22Rv1 (cell line): ENCODE measurements around the gene TCF7L1.

Experiments used
- ZFX ChIP-seq: fragments of 450-650 bp; IDR thresholded peaks from 2 replicates; pipeline ENCODE4 v1.6.1; 2017; ENCODE audit warnings: antibody characterized with exemption, borderline replicate concordance
- TF ChIP-seq, protein P1 (sequence below): fragments of 450-650 bp; IDR thresholded peaks from 2 replicates; pipeline ENCODE4 v1.5.1; 2017; ENCODE audit warnings: mild to moderate bottlenecking

GRCh38 chr2:85171916-85172315 is 38.7 kb downstream of the TCF7L1 start:
- TF ChIP-seq, protein P1, sequence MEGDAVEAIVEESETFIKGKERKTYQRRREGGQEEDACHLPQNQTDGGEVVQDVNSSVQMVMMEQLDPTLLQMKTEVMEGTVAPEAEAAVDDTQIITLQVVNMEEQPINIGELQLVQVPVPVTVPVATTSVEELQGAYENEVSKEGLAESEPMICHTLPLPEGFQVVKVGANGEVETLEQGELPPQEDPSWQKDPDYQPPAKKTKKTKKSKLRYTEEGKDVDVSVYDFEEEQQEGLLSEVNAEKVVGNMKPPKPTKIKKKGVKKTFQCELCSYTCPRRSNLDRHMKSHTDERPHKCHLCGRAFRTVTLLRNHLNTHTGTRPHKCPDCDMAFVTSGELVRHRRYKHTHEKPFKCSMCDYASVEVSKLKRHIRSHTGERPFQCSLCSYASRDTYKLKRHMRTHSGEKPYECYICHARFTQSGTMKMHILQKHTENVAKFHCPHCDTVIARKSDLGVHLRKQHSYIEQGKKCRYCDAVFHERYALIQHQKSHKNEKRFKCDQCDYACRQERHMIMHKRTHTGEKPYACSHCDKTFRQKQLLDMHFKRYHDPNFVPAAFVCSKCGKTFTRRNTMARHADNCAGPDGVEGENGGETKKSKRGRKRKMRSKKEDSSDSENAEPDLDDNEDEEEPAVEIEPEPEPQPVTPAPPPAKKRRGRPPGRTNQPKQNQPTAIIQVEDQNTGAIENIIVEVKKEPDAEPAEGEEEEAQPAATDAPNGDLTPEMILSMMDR: no peak
- no peak for TF ChIP-seq ZFX
